Measurements from ENCODE around the gene SYPL1. TPM values are rescaled to one million over a fixed set of nuclear protein-coding genes. Genes with fewer than 3 reads are reported as not detected.

Gene SYPL1
- total and polyA plus RNA-seq, 2 donors (not counting 3 experiments of a cell fraction or from before 2014, with no cell fraction given) = 59.8 to 67.1 TPM

- no peak overlapping the region for H3K27ac ChIP-seq (ENCODE audit: insufficient read depth, low read depth, low read length)
- TF ChIP-seq CTCF (IDR thresholded peaks at IDR 0.05; ENCODE audit: extremely low read depth in 1 of 2, insufficient read depth in 1 of 2, low read depth in 1 of 2, low read length in 2 of 2) (no peak), FOS (IDR thresholded peaks at IDR 0.05; ENCODE audit: borderline replicate concordance, insufficient read depth, low read length) (no peak), GATA2 (IDR thresholded peaks at IDR 0.05; ENCODE audit: insufficient read depth, insufficient read length, low read depth, low read length) (no peak), POLR2AphosphoS5 (IDR thresholded peaks at IDR 0.05; ENCODE audit: insufficient read depth, low read depth, low read length) (no peak), POLR2A (IDR thresholded peaks at IDR 0.05; ENCODE audit: low read depth, low read length) (no peak), JUN (IDR thresholded peaks at IDR 0.05; ENCODE audit: borderline replicate concordance, insufficient read depth, insufficient read length, low read depth) (no peak), MYC (IDR thresholded peaks at IDR 0.05; ENCODE audit: low read depth, low read length) (no peak)
- TF ChIP-seq, protein P1, sequence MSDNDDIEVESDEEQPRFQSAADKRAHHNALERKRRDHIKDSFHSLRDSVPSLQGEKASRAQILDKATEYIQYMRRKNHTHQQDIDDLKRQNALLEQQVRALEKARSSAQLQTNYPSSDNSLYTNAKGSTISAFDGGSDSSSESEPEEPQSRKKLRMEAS (IDR thresholded peaks at IDR 0.05; ENCODE audit: insufficient read depth, insufficient read length) = no peak
- no peaks in the 10 kb centered on the region for H3K9me3 ChIP-seq (replicated peaks; ENCODE audit: control insufficient read depth, insufficient read depth, low read length)
- H3K4me3 ChIP-seq (replicated peaks in 1 of 3; ENCODE audit: insufficient read depth in 1 of 3, low read depth in 1 of 3, low read length in 3 of 3) = no peak overlapping the region
- FAIRE-seq (no peak), DNase-seq (ENCODE audit: low read depth, low spot score) (no peak)
- no peaks in the 10 kb centered on the region for H4K20me1 ChIP-seq (replicated peaks; ENCODE audit: control insufficient read depth, extremely low read depth, insufficient read depth, low read length)
- no peak overlapping the region for H2AFZ ChIP-seq (ENCODE audit: low read depth, low read length)
- ChIA-PET CTCF (interaction anchor here (4.2 kb wide), 1 partner anchor 91 kb away, joined by 25 read pairs; no protein-coding TSS in a partner anchor), POLR2A (no interaction called here)
- dilution Hi-C loops (cut with MboI; ENCODE audit: extremely low pct_ligation_motif_present, low sequenced_read_pairs) (loop anchor here (25.0 kb wide), 1 partner anchor 99 kb away; no protein-coding TSS in a partner anchor), intact Hi-C loops (cut with micrococcal nuclease) (no loop called here)
- no peaks in the 10 kb centered on the region for H3K27me3 ChIP-seq (ENCODE audit: control insufficient read depth in 2 of 2, insufficient read depth in 2 of 2, low read length in 2 of 2)
- H3K9ac ChIP-seq (replicated peaks; ENCODE audit: extremely low read depth, insufficient read depth, low read length) = no peak overlapping the region
- no TSS peak for BruUV-seq (replicated peaks)
- H3K36me3 ChIP-seq (ENCODE audit: control insufficient read depth in 2 of 2, extremely low read depth in 1 of 2, insufficient read depth in 2 of 2, low read length in 2 of 2) = no peaks in the 10 kb centered on the region
- H3K9me1 ChIP-seq (replicated peaks; ENCODE audit: control insufficient read depth, extremely low read depth, insufficient read depth, low read length) = no peaks in the 10 kb centered on the region
- H3K79me2 ChIP-seq (ENCODE audit: control insufficient read depth, insufficient read depth, low read length) = no peaks in the 10 kb centered on the region
- peaks cover 17% of the 10 kb centered on the region for H3K4me1 ChIP-seq (ENCODE audit: control insufficient read depth, extremely low read depth, insufficient read depth, low read length)
- no peak overlapping the region for H3K4me2 ChIP-seq (ENCODE audit: insufficient read depth, low read length)
Observed at GRCh38 chr7:106063024-106063423, 49.1 kb downstream of the SYPL1 start.

Data from endothelial cell of umbilical vein (primary cell).